HepG2 (cell line): Measurements from ENCODE around the gene GSTM4. TPM values are rescaled to one million over a fixed set of nuclear protein-coding genes. Genes with fewer than 3 reads are reported as not detected.

ENCODE experiments used
- BORCS8-MEF2B ChIP-seq: sonication (generic); formaldehyde crosslinking; IDR thresholded peaks from 2 replicates; pipeline ENCODE4 v1.8.0; 2022; ENCODE audit warnings: mild to moderate bottlenecking, missing genetic modification reagents
- CTCF ChIP-seq: sonication (generic); formaldehyde crosslinking; IDR thresholded peaks from 2 replicates; pipeline ENCODE4 v1.5.0; 2020; ENCODE audit warnings: mild to moderate bottlenecking, missing genetic modification reagents, moderate library complexity
- GZF1 ChIP-seq: sonication (generic); formaldehyde crosslinking; IDR thresholded peaks from 2 replicates; pipeline ENCODE4 v1.5.1; 2020; ENCODE audit warnings: mild to moderate bottlenecking, missing genetic modification reagents
- IRX3 ChIP-seq: sonication (generic); formaldehyde crosslinking; IDR thresholded peaks from 2 replicates; pipeline ENCODE4 v1.8.1; 2023; ENCODE audit warnings: mild to moderate bottlenecking, low read depth, missing genetic modification reagents, borderline replicate concordance
- MEF2D ChIP-seq: sonication (generic); formaldehyde crosslinking; IDR thresholded peaks from 2 replicates; pipeline ENCODE4 v1.5.1; 2020; ENCODE audit warnings: mild to moderate bottlenecking, missing genetic modification reagents
- MTA1 ChIP-seq: sonication (generic); formaldehyde crosslinking; IDR thresholded peaks from 2 replicates; pipeline ENCODE4 v1.4.0; 2020; ENCODE audit warnings: missing genetic modification reagents, mild to moderate bottlenecking, borderline replicate concordance
- NAIF1 ChIP-seq: sonication (generic); formaldehyde crosslinking; IDR thresholded peaks from 2 replicates; pipeline ENCODE4 v1.5.0; 2020; ENCODE audit warnings: mild to moderate bottlenecking, missing genetic modification reagents, borderline replicate concordance
- NFIC ChIP-seq: IDR thresholded peaks from 2 replicates; pipeline ENCODE4 v1.6.1; 2012; ENCODE audit warnings: mild to moderate bottlenecking, low read length, inconsistent platforms
- NONO ChIP-seq, 2 experiments: fragments of 450-650 bp in 1 of 2; sonication (generic) in 1 of 2; formaldehyde crosslinking in 1 of 2; IDR thresholded peaks in 1 of 2; conservative IDR thresholded peaks in 1 of 2; 2 replicates each; pipeline versions ENCODE4 v1.6.1 to v1.8.0; 2017 to 2022; ENCODE audit warnings: mild to moderate bottlenecking in 1 of 2, missing genetic modification reagents in 1 of 2, moderate library complexity in 1 of 2
- PLRG1 ChIP-seq: fragments of 450-650 bp; conservative IDR thresholded peaks from 2 replicates; pipeline ENCODE4 v1.6.1; 2016
- POGZ ChIP-seq: sonication (generic); formaldehyde crosslinking; IDR thresholded peaks from 2 replicates; pipeline ENCODE4 v1.4.0; 2020; ENCODE audit warnings: mild to moderate bottlenecking, missing genetic modification reagents
- PRMT3 ChIP-seq: sonication (generic); formaldehyde crosslinking; IDR thresholded peaks from 2 replicates; pipeline ENCODE4 v1.8.1; 2022; ENCODE audit warnings: low read depth, mild to moderate bottlenecking, moderate library complexity, missing genetic modification reagents, borderline replicate concordance
- SMAD1 ChIP-seq: sonication (generic); formaldehyde crosslinking; IDR thresholded peaks from 2 replicates; pipeline ENCODE4 v1.4.0; 2020; ENCODE audit warnings: missing genetic modification reagents, low read depth, mild to moderate bottlenecking, borderline replicate concordance
- SOX5 ChIP-seq: IDR thresholded peaks from 2 replicates; pipeline ENCODE4 v1.6.1; 2016; ENCODE audit warnings: borderline replicate concordance
- U2AF2 ChIP-seq: fragments of 200-400 bp; formaldehyde crosslinking; IDR thresholded peaks from 2 replicates; pipeline ENCODE4 v1.6.1; 2017; ENCODE audit warnings: low read depth, mild to moderate bottlenecking, low read length
- YY1 ChIP-seq: IDR thresholded peaks from 2 replicates; pipeline ENCODE4 v1.6.1; 2011; ENCODE audit warnings: low read length, low read depth, moderate library complexity, mild to moderate bottlenecking; ENCODE audit not compliant: insufficient read depth, insufficient replicate concordance
- ZFX ChIP-seq: sonication (generic); formaldehyde crosslinking; IDR thresholded peaks from 2 replicates; pipeline ENCODE4 v1.4.0; 2020; ENCODE audit warnings: mild to moderate bottlenecking, low read depth, missing genetic modification reagents, moderate library complexity
- ZNF558 ChIP-seq: sonication (generic); formaldehyde crosslinking; IDR thresholded peaks from 2 replicates; pipeline ENCODE4 v1.9.0; 2022; ENCODE audit warnings: mild to moderate bottlenecking, missing genetic modification reagents, borderline replicate concordance
- ZNF75D ChIP-seq: sonication (generic); formaldehyde crosslinking; IDR thresholded peaks from 2 replicates; pipeline ENCODE4 v1.8.1; 2023; ENCODE audit warnings: missing genetic modification reagents, mild to moderate bottlenecking, borderline replicate concordance
- polyA plus RNA-seq, 8 experiments: library from polyadenylated mRNA; depleted of rRNA in 3 of 8; stranded (reverse) in 7 of 8; unstranded in 1 of 8; fragments of >200 nt; fragmentation: Illumina TruSeq in 4 of 8; extraction: Trizol in 4 of 8; gene quantifications; 2 replicates each; pipeline versions ENCODE4 v1.2.1 to v1.2.3, GENCODE V29; 2011 to 2016; ENCODE audit warnings: low read depth in 4 of 8, missing spikeins in 1 of 8, mixed read lengths in 1 of 8; ENCODE audit not compliant: insufficient read depth in 1 of 8
- total RNA-seq, 5 experiments: library from RNA; depleted of rRNA; stranded (reverse); fragments of >200 nt; fragmentation: Illumina TruSeq; extraction: Trizol; gene quantifications; 2 replicates each; pipeline ENCODE4 v1.2.3, GENCODE V29; 2016; ENCODE audit warnings: low read depth in 1 of 5
- TF ChIP-seq, protein P1 (sequence below): sonication (generic); formaldehyde crosslinking; IDR thresholded peaks from 2 replicates; pipeline ENCODE4 v1.4.0; 2020; ENCODE audit warnings: mild to moderate bottlenecking, low read depth, missing genetic modification reagents
- TF ChIP-seq, protein P2 (sequence below): sonication (generic); formaldehyde crosslinking; IDR thresholded peaks from 2 replicates; pipeline ENCODE4 v1.4.0; 2020; ENCODE audit warnings: missing genetic modification reagents

GSTM4 gene
- total and polyA plus RNA-seq, 2 of the 13 experiments (the other 11 are each of a cell fraction or from before 2014, with no cell fraction given) = 25.3 to 40.8 TPM

- TF ChIP-seq MTA1 (CRISPR knock-in tag) (0 out of 2 replicates have a peak, but pooled peaks have one; percentile 17), ZFX (peak; percentile 89), PLRG1 (no peak), BORCS8-MEF2B (CRISPR knock-in tag) (no peak), NONO (IDR thresholded peaks at IDR 0.05) (no peak), NONO (CRISPR knock-in tag; conservative IDR thresholded peaks at IDR 0.05) (peak; percentile 47; the same call in 1 of the 2 replicates), PRMT3 (CRISPR knock-in tag) (no peak), NAIF1 (CRISPR knock-in tag) (no peak), U2AF2 (no peak), ZNF558 (CRISPR knock-in tag) (no peak), ZNF75D (no peak), CTCF (peak; percentile 94), MEF2D (CRISPR knock-in tag) (no peak), IRX3 (CRISPR knock-in tag) (no peak), NFIC (no peak), POGZ (CRISPR knock-in tag) (0 out of 2 replicates have a peak, but pooled peaks have one; percentile 21), YY1 (peak; percentile 39), SMAD1 (CRISPR knock-in tag) (no peak), SOX5 (0 out of 2 replicates have a peak, but pooled peaks have one; percentile 7), GZF1 (CRISPR knock-in tag) (no peak)
- TF ChIP-seq, protein P1, sequence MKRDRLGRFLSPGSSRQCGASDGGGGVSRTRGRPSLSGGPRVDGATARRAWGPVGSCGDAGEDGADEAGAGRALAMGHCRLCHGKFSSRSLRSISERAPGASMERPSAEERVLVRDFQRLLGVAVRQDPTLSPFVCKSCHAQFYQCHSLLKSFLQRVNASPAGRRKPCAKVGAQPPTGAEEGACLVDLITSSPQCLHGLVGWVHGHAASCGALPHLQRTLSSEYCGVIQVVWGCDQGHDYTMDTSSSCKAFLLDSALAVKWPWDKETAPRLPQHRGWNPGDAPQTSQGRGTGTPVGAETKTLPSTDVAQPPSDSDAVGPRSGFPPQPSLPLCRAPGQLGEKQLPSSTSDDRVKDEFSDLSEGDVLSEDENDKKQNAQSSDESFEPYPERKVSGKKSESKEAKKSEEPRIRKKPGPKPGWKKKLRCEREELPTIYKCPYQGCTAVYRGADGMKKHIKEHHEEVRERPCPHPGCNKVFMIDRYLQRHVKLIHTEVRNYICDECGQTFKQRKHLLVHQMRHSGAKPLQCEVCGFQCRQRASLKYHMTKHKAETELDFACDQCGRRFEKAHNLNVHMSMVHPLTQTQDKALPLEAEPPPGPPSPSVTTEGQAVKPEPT (CRISPR knock-in tag) = no peak
- TF ChIP-seq, protein P2, sequence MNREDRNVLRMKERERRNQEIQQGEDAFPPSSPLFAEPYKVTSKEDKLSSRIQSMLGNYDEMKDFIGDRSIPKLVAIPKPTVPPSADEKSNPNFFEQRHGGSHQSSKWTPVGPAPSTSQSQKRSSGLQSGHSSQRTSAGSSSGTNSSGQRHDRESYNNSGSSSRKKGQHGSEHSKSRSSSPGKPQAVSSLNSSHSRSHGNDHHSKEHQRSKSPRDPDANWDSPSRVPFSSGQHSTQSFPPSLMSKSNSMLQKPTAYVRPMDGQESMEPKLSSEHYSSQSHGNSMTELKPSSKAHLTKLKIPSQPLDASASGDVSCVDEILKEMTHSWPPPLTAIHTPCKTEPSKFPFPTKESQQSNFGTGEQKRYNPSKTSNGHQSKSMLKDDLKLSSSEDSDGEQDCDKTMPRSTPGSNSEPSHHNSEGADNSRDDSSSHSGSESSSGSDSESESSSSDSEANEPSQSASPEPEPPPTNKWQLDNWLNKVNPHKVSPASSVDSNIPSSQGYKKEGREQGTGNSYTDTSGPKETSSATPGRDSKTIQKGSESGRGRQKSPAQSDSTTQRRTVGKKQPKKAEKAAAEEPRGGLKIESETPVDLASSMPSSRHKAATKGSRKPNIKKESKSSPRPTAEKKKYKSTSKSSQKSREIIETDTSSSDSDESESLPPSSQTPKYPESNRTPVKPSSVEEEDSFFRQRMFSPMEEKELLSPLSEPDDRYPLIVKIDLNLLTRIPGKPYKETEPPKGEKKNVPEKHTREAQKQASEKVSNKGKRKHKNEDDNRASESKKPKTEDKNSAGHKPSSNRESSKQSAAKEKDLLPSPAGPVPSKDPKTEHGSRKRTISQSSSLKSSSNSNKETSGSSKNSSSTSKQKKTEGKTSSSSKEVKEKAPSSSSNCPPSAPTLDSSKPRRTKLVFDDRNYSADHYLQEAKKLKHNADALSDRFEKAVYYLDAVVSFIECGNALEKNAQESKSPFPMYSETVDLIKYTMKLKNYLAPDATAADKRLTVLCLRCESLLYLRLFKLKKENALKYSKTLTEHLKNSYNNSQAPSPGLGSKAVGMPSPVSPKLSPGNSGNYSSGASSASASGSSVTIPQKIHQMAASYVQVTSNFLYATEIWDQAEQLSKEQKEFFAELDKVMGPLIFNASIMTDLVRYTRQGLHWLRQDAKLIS (CRISPR knock-in tag) = no peak
These were observed 12.3 kb upstream of the GSTM4 start (continued) for GRCh38 chr1:109643385-109644230.
